ENCODE data around the gene P2RX2.
"Not testable (repeated sequence)": the region's sequence is repeated elsewhere in the genome, so short reads cannot be mapped to it uniquely, and the experiment has no call there.

The P2RX2 gene

DNA sequence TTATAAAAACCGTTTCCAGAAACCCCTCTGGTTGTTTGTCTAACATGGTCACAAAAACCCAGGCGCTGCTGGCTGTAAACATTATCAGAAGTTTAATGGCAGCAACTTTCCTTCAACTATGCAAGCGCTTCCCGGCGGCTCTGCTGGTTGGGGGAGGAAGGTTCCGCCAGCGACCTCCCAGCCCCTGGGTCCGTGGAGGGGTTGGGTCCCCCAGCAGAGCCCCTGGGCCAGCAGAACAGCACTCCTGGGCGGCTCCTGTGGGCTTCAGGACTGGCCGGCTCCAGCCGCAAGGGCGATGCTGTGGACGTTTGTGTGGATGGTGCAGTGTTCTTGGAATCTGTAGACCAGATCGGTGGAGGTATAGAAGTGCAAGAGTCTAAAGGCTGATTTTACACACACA, 34.1 kb upstream of the P2RX2 start:
- no peak for DNase-seq

DNA sequence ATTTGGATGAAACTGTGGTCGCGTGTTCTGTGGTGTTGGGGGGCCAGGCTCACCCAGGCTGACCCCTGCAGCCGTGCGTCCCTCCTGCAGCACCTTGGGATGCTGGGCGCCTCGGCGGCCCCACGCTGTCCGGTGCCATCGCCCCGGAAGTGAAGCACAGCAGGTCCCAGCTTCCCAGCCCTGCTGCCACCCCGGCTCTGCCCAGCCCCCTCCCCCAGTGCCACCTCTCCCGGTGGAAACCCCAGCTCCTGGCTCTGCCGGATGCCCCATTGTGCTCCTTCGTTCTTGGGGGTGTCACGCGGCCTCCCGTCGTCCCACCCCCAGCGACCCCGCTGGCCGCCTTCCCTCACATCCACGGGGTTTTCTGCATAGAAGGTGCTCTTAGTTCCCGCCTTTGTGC, 33.4 kb upstream of the P2RX2 start:
- no peak for DNase-seq

DNA sequence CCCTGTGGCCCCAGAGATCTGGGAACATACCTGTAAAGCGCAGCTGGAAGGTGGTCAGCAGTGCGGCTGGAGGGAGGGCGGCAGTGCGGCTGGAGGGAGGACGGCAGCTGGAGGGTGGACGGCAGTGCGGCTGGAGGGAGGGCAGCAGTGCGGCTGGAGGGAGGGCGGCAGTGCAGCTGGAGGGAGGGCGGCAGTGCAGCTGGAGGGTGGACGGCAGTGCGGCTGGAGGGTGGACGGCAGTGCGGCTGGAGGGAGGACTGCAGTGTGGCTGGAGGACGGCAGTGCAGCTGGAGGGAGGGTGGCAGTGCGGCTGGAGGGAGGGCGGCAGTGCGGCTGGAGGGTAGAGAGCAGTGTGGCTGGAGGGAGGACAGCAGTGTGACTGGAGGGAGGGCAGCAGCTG, 31.6 kb upstream of the P2RX2 start:
- DNase-seq, result no peak

DNA sequence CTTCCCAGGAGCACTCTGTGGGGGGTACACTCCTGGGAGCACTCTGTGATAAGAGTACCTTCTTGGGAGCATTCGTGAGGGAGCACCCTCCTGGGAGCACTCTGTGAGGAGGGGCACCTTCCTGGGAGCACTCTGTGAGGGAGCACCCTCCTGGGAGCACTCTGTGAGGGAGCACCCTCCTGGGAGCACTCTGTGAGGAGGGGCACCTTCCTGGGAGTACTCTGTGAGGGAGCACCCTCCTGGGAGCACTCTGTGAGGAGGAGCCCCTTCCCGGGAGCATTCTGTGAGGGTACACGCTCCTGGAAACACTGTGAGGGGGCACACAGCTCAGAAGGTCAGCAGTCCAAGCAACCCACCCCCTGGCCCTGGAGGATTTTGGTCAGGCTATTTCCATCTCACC, 30.8 kb upstream of the P2RX2 start:
- no peak for DNase-seq

DNA sequence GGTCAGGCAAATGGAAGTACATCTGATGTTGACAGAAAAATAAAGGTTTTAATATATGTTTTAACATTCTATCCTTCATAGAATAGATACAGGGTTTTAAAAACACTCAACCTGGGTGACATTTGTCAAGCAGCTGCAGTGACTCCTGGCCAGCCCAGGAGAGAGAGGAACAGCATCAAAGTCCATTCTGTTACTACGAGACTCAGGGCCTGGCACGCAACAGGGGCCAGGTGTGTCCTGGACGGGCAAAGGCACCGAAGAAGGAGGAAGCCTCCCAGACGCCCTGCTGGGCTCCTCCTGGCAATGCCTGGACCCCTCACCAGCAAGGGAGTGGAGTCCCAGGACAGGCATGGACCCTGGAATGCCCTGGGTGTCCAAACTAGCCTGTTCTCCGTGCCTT, 30.3 kb upstream of the P2RX2 start:
- DNase-seq, result no peak

DNA sequence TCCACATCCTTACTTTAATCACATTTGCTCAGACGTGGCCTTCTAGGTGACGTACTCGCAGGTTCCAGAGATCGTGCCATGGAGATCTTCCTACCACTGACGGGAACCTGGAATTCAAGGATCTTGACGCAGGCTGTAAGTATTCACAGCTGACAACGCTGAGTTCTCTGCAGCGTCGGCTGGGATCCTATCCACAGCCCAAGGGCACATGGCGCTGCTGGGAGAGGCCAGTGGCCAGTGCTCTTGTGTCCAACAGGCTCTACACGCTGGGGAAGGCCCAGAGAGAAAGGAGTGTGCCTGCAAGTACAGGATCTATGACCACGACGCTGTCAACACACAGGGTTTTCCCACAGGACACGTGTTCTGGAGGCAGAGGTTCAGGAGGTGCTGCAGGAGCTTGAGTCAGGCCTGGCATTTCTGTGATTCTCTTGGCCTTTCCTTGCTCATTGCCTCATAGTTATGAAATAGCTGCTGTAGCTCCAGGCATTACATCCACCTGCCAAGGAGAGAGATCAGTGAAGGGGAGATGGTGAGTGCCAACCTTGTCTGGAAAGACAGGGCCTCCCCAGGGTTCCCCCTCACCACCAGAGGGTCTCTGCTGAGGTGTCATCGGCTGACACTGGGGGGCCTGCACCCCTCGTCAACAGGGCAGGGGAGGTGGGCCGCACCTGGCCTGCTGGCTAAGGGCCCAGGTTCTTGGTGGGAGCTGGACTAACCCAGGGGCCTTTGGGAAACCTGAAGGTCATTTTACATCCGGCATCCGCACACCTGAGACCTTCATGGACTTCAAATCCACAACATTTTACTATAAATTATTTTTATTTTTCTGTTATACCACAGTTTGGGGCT, 29.5 kb upstream of the P2RX2 start:
- DNase-seq, result no peak

DNA sequence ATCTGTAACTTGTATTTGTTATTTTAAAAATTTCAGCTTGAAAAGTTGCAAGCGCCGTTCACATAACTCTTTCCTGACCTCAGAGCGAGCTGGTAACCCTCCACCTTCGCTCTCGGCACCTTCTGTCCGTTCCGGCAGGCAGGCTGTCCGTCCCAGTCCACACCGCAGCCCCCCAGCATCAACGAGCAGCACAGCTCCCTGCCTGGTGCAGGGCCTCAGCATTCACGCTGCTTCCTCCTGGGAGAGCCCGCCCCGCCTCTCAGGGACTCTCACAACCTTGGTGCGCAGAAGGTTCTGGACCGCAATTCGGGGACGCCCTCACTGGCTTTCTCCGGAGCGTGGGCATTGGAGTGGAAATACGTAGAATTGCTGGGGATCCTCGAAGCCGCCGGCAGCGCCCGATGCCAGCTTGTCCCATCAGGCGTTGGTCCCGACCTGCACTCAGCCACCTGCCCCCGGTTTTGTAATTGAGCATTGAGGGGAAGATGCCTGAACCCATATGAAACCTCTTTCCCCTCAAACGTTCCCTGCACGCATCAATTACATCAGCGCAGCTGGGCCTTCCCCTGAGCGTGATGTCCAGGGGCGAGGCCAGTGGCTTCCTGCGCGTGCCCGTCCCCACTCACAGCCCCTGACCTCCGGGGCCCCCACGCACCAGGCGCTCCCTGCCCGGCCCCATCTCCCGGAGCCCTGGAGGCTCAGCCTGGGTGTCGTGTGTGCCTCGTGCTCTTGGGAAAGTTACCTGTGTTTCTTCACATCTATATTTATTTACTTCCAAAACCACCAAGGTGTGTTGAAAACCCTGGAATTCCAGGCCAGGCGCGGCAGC, 27.3 kb upstream of the P2RX2 start:
- no peak for DNase-seq

DNA sequence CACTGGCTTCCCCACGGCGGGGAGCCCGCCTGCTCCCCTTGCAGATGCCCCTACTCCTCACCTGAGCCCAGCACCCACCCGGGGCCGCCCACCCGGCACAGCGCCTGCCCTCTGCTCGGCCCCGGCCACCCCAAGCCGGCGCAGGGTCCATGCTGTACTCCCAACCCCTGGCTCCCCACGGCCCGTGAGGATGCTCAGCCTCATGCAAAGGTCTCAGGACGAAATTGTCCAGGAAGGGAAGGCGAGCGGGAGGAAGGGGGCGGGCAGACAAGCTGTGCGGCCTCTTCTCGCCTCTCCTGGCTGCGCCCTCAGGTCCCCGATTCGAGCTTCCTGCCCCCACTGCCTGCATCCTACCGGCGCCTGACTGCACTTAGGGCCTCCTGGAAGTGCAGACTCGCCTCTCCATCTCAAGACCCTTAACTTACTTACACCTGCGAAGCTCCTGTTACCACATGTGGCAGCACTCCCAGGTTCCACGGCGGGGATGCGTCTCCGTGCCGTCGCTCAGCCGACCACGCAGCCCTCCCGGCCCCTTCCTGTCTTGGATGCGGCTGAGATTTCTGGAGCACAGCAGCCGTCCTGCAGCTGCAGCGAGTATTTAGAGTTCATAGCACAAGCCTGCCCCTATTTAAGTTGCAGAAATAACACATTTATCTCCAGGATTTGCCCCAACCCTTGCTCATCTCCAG, 26.1 kb upstream of the P2RX2 start:
- no peak for DNase-seq

DNA sequence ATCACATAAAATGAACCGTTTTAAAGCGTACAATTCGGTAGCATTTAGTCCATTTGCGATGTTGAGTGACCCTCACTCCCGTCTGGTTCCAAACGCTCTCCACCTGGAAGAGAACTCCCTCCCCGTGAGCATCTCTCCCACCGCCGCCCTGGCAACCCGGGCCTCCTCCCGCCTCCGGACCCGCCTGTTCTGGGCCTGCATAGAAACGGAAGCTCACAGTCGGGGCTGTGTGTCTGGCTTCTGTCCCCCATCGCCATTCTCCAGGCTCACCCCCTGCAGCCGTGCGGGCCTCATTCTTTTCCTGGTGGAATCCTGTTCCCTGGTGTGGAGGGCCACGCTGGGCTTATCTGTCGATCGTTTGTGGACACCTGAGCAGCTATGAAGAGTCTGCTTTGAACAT, 25.5 kb upstream of the P2RX2 start:
- no peak for DNase-seq

DNA sequence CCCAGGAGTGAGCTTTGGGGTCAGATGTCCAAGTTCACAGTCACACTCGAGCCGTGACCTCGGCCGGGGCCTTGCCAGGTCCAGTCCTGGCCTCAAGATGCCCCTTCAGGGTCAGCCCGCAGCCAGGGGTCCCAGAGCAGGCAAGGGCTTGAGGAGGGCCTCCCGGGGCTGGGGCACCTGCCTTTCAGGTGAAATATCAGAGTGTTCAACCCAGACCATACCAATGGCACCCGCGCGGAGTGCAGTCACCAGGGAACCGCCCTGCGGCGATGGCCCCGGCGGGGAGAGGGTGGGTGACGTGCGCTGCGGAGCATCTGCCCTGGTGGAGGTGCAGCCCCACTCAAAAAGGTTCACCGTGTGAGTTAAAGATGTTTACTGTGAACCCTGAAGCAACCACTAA, 25.1 kb upstream of the P2RX2 start:
- DNase-seq, result no peak

DNA sequence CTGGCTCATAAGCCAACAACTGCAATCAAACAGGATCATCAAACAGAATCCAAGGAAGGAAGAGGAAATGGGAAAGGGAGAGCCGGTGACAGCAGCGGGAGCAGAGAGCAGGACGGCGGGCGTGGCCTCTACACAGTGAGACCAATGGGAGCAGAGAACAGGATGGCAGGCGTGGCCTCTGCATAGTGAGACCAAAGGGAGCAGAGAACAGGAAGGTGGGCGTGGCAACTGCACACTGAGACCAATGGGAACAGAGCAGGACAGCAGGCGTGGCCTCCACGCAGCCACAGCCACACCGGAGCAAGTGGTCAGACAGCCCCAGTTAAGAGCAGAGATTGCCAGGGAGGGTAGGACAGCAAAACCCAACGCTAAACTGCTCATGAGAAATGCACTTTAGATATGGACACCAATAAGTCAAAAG, 24.6 kb upstream of the P2RX2 start:
- DNase-seq, result peak; percentile 49

DNA sequence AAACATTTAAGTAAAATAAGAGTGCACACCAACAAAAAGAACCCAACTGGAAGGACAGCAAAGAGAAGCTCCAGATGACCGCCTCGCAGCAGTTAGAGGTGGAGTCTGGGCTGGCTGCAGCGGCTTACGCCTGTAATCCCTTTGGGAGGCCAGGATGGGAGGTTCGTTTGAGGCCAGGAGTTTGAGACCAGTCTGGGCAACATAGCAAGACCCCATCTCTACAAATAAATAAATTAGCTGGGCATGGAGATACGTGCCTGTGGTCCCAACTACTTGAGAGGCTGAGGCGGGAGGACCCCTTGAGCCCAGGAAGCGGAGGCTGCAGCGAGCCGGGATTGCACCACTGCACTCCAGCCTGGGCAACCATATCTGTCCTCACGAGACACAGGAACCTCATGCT, 23.4 kb upstream of the P2RX2 start:
- no peak for DNase-seq

DNA sequence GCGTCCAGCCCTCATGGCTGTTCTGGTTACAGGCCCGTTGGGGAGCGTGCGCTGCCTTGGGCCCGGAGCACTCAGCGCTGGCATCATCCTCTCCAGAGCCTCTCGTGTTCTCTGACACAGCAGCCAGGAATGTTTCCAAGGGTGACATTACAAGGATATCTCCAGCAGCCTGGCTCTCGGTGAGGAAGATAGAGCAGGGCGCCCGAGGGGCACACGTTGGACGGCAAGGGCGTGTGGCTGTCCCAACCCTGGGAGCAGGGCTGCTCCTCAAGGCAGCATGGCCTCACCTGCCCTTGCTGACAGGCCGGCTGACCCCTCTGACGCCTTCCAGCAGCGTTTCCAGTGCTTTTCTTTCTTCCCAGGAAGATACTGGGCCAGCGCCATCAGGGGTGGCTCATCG, 22.6 kb upstream of the P2RX2 start:
- peak; percentile 9 for DNase-seq

DNA sequence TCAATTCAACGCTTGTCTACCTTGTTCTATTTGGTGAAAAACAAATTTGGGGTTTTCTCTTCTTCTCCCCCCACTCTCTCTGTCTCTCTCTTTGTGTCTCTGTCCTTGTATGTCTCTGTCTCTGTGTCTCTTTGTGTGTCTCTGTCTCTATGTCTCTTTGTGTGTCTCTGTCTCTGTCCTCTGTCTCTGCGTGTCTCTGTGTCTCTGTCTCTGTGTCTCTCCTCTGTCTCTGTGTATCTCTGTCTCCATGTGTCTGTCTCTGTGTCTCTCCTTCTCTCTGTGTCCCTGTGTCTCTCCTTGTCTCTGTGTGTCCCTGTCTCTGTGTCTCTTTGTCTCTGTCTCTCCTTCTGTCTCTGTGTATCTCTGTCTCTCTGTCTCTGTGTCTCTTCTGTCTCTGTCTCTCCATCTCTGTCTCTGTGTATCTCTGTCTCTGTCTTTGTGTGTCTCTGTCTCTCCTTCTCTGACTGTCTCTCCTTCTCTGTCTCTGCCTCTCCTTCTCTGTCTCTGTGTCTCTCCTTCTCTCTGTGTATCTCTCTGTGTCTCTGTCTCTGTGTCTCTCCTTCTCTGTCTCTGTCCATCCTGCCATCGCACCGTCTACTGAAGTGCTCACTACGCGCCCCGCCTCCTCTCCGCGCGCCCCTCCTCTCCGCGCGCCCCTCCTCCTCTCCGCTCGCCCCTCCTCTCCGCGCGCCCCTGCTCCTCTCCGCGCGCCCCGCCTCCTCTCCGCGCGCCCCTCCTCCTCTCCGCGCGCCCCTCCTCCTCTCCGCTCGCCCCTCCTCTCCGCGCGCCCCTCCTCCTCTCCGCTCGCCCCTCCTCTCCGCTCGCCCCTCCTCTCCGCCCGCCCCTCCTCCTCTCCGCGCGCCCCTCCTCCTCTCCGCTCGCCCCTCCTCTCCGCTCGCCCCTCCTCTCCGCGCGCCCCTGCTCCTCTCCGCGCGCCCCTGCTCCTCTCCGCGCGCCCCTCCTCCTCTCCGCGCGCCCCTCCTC, 21.0 kb upstream of the P2RX2 start:
- peak; percentile 2 for DNase-seq

DNA sequence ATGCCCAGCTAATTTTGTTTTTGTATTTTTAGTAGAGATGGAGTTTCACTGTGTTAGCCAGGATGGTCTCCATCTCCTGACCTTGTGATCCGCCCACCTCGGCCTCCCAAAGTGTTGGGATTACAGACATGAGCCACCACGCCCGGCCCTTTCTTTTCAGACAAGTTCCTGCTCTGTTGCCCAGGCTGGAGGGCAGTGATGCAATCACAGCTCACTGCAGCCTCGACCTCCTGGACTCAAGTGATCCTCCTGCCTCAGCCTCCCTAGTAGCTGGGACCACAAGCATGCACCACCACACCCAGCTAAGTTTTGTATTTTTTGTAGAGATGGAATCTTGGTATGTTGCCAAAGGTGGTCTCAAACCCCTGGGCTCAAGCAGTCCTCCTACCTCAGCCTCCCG, 19.1 kb upstream of the P2RX2 start:
- not testable (repeated sequence) for DNase-seq

DNA sequence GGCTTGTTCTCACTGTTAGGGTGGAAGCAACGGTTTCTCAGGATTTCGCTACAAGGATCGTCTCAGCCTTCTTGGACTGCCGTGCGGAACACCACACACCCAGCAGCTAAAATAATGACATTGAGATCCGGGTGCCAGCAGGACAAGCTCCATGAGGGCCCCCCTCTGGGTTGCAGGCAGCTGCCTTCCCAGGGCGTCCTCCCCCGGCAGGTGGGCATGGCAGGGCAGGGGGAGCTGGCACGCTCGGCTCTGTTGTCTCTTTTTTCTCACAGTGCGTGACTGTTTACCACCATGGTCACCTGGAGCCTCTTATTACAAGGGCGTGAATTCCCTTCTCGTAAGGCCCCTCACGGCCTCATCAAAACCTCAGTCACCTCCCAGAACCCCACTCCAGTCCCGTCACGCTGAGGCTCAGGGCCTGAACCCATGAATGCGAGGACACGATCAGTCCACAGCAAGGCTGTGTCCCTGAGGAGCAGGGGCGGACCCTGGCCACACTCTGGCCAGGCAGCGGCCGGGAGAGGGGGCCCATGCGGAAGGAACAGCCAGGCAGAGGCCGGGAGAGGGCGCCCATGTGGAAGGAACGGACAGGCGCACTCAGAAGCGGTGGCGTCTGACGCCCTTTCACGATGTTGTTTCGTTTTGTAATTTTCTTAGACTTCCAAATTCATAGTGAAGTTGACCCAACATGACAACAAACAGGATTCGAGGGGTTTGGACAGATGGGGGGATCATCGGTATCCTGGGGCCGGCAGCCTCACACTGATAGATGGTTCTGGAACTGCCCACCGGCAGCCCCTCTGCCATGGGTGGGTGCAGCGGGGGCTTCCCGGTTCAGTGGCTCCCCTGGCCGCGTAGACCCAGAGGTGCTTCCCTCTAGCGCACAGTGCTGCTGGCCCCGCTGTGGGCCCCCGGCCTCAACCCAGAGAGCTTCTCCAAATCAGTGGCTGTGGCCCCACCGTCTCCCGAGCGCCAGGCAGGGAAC, 18.2 kb upstream of the P2RX2 start:
- DNase-seq, result no peak

DNA sequence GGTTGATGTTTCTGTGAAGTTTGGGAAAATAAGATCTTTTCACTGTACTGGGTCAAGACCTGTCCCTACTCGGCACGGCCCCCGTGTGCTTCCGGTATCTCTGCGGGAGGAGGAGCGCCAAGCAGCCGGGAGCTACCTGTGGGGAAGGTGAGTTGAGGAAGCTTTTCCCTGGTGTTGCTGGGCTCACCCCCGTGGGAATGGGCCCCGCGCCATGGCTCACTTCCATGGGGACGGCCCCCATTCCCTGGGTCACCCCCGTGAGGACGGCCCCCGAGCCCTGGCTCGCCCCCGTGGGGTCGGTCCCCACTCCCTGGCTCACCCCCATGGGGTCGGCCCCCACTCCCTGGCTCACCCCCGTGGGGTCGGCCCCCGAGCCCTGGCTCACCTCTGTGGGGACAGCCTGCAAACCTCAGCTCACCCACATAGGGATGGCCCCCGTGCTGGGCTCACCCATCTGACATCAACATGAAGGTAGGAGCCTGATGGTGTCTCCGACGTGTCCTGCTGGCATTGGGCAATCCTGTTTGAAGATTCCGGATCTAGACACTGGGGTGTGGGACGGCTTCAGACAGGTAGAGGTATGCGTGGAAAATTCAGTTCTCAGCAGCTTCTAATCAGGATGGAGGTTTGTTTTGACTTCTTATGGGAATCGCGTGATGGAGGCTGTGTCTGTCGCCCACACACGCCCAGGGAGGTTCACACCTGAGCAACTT, 17.2 kb upstream of the P2RX2 start:
- no peak for DNase-seq

DNA sequence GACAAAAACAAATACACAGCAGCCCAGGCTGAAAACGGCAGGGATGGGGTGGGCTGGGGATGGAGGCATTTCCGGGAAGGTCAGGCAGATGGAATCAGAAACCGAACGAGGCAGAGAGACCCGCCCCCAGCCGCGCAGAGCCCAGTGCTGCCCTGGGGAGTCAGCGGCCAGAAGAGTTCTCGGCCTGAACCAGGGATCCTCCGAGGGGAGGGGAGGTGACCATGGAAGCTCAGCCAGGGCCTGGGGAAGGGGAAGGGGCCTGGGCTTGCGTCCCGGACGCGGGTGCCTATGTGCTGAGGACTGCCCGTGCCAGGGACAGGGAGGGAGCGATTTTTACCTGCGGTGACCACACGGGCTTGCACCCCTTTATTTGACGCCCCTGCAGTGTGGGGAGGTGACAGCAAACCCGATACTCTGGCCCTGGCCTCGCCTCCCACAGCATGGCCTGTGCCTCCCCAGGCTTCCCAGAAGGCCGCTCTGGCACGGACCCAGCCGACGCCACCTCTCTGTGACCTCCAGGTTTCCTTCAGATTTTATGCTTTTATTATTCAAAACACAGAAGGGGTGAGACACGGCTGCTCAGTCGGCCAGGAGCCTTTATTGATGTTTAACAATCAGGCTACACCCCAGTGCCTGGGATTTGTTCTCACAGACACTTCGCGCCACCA, 15.9 kb upstream of the P2RX2 start:
- no peak for DNase-seq

DNA sequence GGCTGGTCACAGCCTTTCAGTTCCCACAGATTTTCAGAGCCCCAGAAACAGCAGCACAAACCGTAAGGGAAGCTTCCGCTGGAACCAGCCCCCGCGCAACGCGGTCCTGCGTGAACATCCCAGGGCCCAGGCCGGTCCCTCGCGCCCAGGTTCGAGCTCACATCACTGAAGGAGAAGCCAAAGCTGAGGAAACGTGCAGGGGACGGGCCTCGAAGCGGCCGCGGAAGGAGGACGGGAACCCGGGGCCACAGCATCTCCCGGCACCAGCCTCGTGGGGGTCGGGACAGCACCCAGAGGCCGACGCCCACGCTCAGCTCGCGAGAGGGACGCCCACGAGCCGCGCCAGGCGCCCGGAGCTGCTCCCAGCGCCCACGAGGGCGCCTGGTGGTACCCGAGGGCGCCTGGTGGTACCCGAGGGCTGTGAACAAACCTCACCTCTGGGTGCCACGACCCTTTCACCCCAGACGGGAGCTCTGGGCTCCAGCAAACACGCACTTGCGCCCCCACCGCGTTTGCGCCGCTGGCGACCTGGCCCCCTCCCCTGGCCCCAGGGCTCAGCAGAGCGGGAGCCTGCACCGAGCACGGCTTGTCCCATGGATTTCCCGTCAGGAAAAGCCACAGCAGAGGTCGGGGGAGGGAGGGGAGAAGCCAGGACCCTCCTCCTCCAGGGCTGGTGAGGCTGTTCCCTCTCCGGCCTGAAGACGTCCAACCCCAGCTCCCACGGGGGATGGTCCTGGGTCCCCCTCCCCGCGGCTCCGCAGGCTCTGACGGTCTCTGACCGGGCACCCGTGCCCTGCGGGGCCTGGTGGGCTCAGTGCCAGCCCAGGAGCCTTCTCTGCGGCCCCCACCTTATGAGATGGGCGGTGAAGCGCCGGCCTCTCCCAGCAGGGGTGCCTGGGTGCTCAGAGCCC, 15.1 kb upstream of the P2RX2 start:
- no peak for DNase-seq
